ENCODE data around the gene SPATS2L. TPM values are rescaled to one million over a fixed set of nuclear protein-coding genes. Genes with fewer than 3 reads are reported as not detected.

Gene SPATS2L
- total and polyA plus RNA-seq, 9 donors: 144 to 235 (median 222) TPM

GRCh38 chr2:200467806-200468681, 161.6 kb downstream of the SPATS2L start:
- Histone ChIP-seq H3K36me3 (ENCODE audit: control insufficient read depth, insufficient read depth, low read length) (peaks cover 75% of the 10 kb centered on the region), H3K9me3 (replicated peaks; ENCODE audit: control insufficient read depth, low read depth, low read length) (no peaks in the 10 kb centered on the region), H3K27ac (ENCODE audit: low read length) (peak overlapping the region; percentile 92), H3K27me3 (ENCODE audit: control insufficient read depth, insufficient read depth, low read length) (no peaks in the 10 kb centered on the region), H3K4me1 (ENCODE audit: control insufficient read depth, insufficient read depth, low read length) (peaks cover 41% of the 10 kb centered on the region), H3K4me3 (ENCODE audit: low read length) (no peak overlapping the region)
- DNase-seq: no peak
- 50% methylated on average over 1 of the region's 8 CpGs for WGBS (ENCODE audit: insufficient coverage)

GRCh38 chr2:200469708-200470211, 163.3 kb downstream of the SPATS2L start:
- peak overlapping the region; percentile 81 for H3K27ac ChIP-seq (ENCODE audit: low read length)

DNA sequence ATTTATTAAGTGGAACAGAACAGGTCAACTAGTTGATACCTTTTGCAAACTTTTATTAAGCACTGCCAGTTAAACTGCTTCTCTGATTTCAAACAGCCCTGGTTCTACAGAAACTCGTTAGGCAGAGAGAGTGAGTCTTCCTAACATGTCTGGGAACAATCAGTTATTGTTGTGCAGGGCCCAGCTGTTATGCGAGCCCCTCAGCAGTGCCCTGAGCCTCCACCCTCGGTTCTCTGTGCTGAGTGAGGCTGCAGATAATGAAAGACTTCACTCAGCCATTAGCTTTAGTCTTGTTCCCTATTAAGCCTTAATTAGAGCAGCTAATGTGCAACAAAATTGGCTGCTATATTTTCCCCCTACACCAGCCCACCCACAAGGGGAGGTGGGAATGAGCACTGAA, 163.7 kb downstream of the SPATS2L start:
- 75% methylated on average over 1 of the region's 3 CpGs for WGBS (ENCODE audit: insufficient coverage)
- Histone ChIP-seq H3K27ac (ENCODE audit: low read length) (peak overlapping the region; percentile 81), H3K9me3 (replicated peaks; ENCODE audit: control insufficient read depth, low read depth, low read length) (no peaks in the 10 kb centered on the region), H3K4me3 (ENCODE audit: low read length) (no peak overlapping the region), H3K27me3 (ENCODE audit: control insufficient read depth, insufficient read depth, low read length) (no peaks in the 10 kb centered on the region), H3K36me3 (ENCODE audit: control insufficient read depth, insufficient read depth, low read length) (peaks cover 88% of the 10 kb centered on the region), H3K4me1 (ENCODE audit: control insufficient read depth, insufficient read depth, low read length) (peaks cover 40% of the 10 kb centered on the region)
- peak; percentile 60 for DNase-seq

More at GRCh38 chr2:200469708-200470211, 163.3 kb downstream of the SPATS2L start:
- H3K4me1 ChIP-seq (ENCODE audit: control insufficient read depth, insufficient read depth, low read length): peaks cover 41% of the 10 kb centered on the region
- peaks cover 87% of the 10 kb centered on the region for H3K36me3 ChIP-seq (ENCODE audit: control insufficient read depth, insufficient read depth, low read length)
- 25% methylated on average over 10 of the region's 13 CpGs for WGBS (ENCODE audit: insufficient coverage)
- H3K4me3 ChIP-seq (ENCODE audit: low read length): no peak overlapping the region
- H3K27me3 ChIP-seq (ENCODE audit: control insufficient read depth, insufficient read depth, low read length): no peaks in the 10 kb centered on the region
- no peaks in the 10 kb centered on the region for H3K9me3 ChIP-seq (replicated peaks; ENCODE audit: control insufficient read depth, low read depth, low read length)
- DNase-seq: peak; percentile 83

- no peak overlapping the region for H3K27ac ChIP-seq (ENCODE audit: low read length)
- H3K9me3 ChIP-seq (replicated peaks; ENCODE audit: control insufficient read depth, low read depth, low read length): no peaks in the 10 kb centered on the region
- no peaks in the 10 kb centered on the region for H3K27me3 ChIP-seq (ENCODE audit: control insufficient read depth, insufficient read depth, low read length)
- peaks cover 88% of the 10 kb centered on the region for H3K36me3 ChIP-seq (ENCODE audit: control insufficient read depth, insufficient read depth, low read length)
- H3K4me3 ChIP-seq (ENCODE audit: low read length): no peak overlapping the region
- no peak for DNase-seq
- WGBS (ENCODE audit: insufficient coverage): 71% methylated on average over 5 of the region's 8 CpGs
- peaks cover 31% of the 10 kb centered on the region for H3K4me1 ChIP-seq (ENCODE audit: control insufficient read depth, insufficient read depth, low read length)
Observed at GRCh38 chr2:200471324-200471848, 164.9 kb downstream of the SPATS2L start.

GRCh38 chr2:200471928-200472645, 165.6 kb downstream of the SPATS2L start:
- H3K4me3 ChIP-seq (ENCODE audit: low read length): no peak overlapping the region
- H3K27me3 ChIP-seq (ENCODE audit: control insufficient read depth, insufficient read depth, low read length): no peaks in the 10 kb centered on the region
- DNase-seq: no peak
- H3K36me3 ChIP-seq (ENCODE audit: control insufficient read depth, insufficient read depth, low read length): peaks cover 88% of the 10 kb centered on the region
- H3K27ac ChIP-seq (ENCODE audit: low read length): no peak overlapping the region
- WGBS (ENCODE audit: insufficient coverage): 76% methylated on average over 3 of the region's 8 CpGs
- H3K4me1 ChIP-seq (ENCODE audit: control insufficient read depth, insufficient read depth, low read length): peaks cover 34% of the 10 kb centered on the region
- H3K9me3 ChIP-seq (replicated peaks; ENCODE audit: control insufficient read depth, low read depth, low read length): no peaks in the 10 kb centered on the region

GRCh38 chr2:200472853-200473464, 166.5 kb downstream of the SPATS2L start:
- H3K27ac ChIP-seq (ENCODE audit: low read length): no peak overlapping the region
- DNase-seq: no peak
- no peaks in the 10 kb centered on the region for H3K9me3 ChIP-seq (replicated peaks; ENCODE audit: control insufficient read depth, low read depth, low read length)
- no peak overlapping the region for H3K4me3 ChIP-seq (ENCODE audit: low read length)
- no peaks in the 10 kb centered on the region for H3K27me3 ChIP-seq (ENCODE audit: control insufficient read depth, insufficient read depth, low read length)
- peaks cover 32% of the 10 kb centered on the region for H3K4me1 ChIP-seq (ENCODE audit: control insufficient read depth, insufficient read depth, low read length)
- 89% methylated on average over 8 of the region's 14 CpGs for WGBS (ENCODE audit: insufficient coverage)
- peaks cover 86% of the 10 kb centered on the region for H3K36me3 ChIP-seq (ENCODE audit: control insufficient read depth, insufficient read depth, low read length)

- Histone ChIP-seq H3K36me3 (ENCODE audit: control insufficient read depth, insufficient read depth, low read length) (peaks cover 79% of the 10 kb centered on the region), H3K4me3 (ENCODE audit: low read length) (no peak overlapping the region), H3K9me3 (replicated peaks; ENCODE audit: control insufficient read depth, low read depth, low read length) (no peaks in the 10 kb centered on the region), H3K27me3 (ENCODE audit: control insufficient read depth, insufficient read depth, low read length) (no peaks in the 10 kb centered on the region), H3K27ac (ENCODE audit: low read length) (no peak overlapping the region), H3K4me1 (ENCODE audit: control insufficient read depth, insufficient read depth, low read length) (peaks cover 23% of the 10 kb centered on the region)
- 80% methylated on average over 1 of the region's 4 CpGs for WGBS (ENCODE audit: insufficient coverage)
- no peak for DNase-seq
Observed at GRCh38 chr2:200475795-200476194, 169.3 kb downstream of the SPATS2L start.

GRCh38 chr2:200476836-200477235, 170.3 kb downstream of the SPATS2L start:
- peak overlapping the region; percentile 62 for H3K27ac ChIP-seq (ENCODE audit: low read length)
- no peaks in the 10 kb centered on the region for H3K27me3 ChIP-seq (ENCODE audit: control insufficient read depth, insufficient read depth, low read length)
- DNase-seq: no peak
- no peaks in the 10 kb centered on the region for H3K9me3 ChIP-seq (replicated peaks; ENCODE audit: control insufficient read depth, low read depth, low read length)
- H3K4me1 ChIP-seq (ENCODE audit: control insufficient read depth, insufficient read depth, low read length): peaks cover 23% of the 10 kb centered on the region
- H3K36me3 ChIP-seq (ENCODE audit: control insufficient read depth, insufficient read depth, low read length): peaks cover 69% of the 10 kb centered on the region
- WGBS (ENCODE audit: insufficient coverage): 55% methylated on average over 6 of the region's 8 CpGs
- no peak overlapping the region for H3K4me3 ChIP-seq (ENCODE audit: low read length)

DNA sequence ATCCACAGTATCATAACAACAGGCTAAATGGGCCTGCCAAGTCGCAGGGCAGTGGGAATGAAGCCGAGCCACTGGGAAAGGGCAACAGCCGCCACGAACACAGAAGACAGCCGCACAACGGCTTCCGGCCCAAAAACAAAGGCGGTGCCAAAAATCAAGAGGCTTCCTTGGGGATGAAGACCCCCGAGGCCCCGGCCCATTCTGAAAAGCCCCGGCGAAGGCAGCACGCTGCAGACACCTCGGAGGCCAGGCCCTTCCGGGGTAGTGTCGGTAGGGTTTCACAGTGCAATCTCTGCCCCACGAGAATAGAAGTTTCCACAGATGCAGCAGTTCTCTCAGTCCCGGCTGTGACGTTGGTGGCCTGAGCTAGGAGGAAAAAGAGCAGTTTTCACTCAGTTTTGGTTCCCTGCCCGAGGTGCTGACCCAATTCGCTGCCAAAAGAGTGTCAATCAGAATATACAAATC, 171.2 kb downstream of the SPATS2L start:
- peaks cover 23% of the 10 kb centered on the region for H3K4me1 ChIP-seq (ENCODE audit: control insufficient read depth, insufficient read depth, low read length)
- peak overlapping the region; percentile 57 for H3K27ac ChIP-seq (ENCODE audit: low read length)
- peak; percentile 82 for DNase-seq
- peaks cover 60% of the 10 kb centered on the region for H3K36me3 ChIP-seq (ENCODE audit: control insufficient read depth, insufficient read depth, low read length)
- 69% methylated on average over 20 of the region's 21 CpGs for WGBS (ENCODE audit: insufficient coverage)
- no peaks in the 10 kb centered on the region for H3K9me3 ChIP-seq (replicated peaks; ENCODE audit: control insufficient read depth, low read depth, low read length)
- no peak overlapping the region for H3K4me3 ChIP-seq (ENCODE audit: low read length)
- no peaks in the 10 kb centered on the region for H3K27me3 ChIP-seq (ENCODE audit: control insufficient read depth, insufficient read depth, low read length)

Data from muscle of leg (tissue), 11 donors.